Mesodermal cell (in vitro differentiated cells): ENCODE data around the gene LAPTM5.
"Not testable (repeated sequence)": the region's sequence is repeated elsewhere in the genome, so short reads cannot be mapped to it uniquely, and the experiment has no call there.

Source experiments
- H3K27ac ChIP-seq: 2 replicates; pipeline ENCODE4 v1.7.0; 2013; ENCODE audit warnings: mild to moderate bottlenecking, low read depth, low read length, moderate library complexity; ENCODE audit not compliant: severe bottlenecking
- H3K36me3 ChIP-seq: 2 replicates; pipeline ENCODE4 v1.7.1; 2013; ENCODE audit warnings: mild to moderate bottlenecking, low read length, moderate library complexity; ENCODE audit not compliant: control insufficient read depth, insufficient read depth
- H3K4me1 ChIP-seq: one replicate; pipeline ENCODE4 v1.7.1; 2013; ENCODE audit warnings: mild to moderate bottlenecking, low read length; ENCODE audit not compliant: insufficient read depth, control insufficient read depth, poor library complexity, severe bottlenecking
- H3K4me3 ChIP-seq: 2 replicates; pipeline ENCODE4 v1.7.0; 2013; ENCODE audit warnings: low read length, control low read depth, mild to moderate bottlenecking; ENCODE audit not compliant: insufficient read depth, poor library complexity, severe bottlenecking; ENCODE audit errors: extremely low read depth
- H3K9me3 ChIP-seq: 2 replicates; pipeline ENCODE4 v1.7.1; 2013; ENCODE audit warnings: mild to moderate bottlenecking, low read length, moderate library complexity; ENCODE audit not compliant: control insufficient read depth
- WGBS, 2 experiments: methylation state at CpG; one replicate each; pipeline ENCODE4 v1.1.5; 2013; ENCODE audit warnings: missing lambda C conversion rate in 2 of 2; ENCODE audit not compliant: insufficient coverage in 2 of 2; 5-methylcytosine and 5-hydroxymethylcytosine counted together

The LAPTM5 gene

DNA sequence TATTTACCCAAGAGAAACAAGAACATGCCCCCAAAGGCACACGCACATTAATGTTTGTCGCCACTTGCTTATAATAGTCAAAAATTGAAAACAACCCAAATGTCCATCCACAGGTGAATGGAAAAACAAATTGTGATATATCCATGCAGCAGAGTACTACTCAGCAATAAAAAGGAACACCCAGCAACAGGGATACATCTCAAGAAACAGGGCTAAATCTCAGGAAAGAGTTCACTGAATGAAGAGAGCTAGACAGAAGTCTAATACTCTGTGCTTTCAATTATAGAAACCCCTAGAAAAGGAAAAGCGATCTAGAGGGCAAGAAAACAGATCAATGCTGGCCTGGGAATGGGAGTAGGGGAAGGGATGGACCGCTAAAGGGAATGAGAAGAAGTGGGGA is 36.7 kb upstream of the LAPTM5 start:
- Histone ChIP-seq H3K27ac (no peak overlapping the region), H3K4me3 (no peak overlapping the region), H3K4me1 (peaks cover 7% of the 10 kb centered on the region), H3K36me3 (no peaks in the 10 kb centered on the region), H3K9me3 (no peaks in the 10 kb centered on the region)
- 87 to 95% methylated on average over 2 of the region's 4 CpGs for WGBS, 2 experiments

DNA sequence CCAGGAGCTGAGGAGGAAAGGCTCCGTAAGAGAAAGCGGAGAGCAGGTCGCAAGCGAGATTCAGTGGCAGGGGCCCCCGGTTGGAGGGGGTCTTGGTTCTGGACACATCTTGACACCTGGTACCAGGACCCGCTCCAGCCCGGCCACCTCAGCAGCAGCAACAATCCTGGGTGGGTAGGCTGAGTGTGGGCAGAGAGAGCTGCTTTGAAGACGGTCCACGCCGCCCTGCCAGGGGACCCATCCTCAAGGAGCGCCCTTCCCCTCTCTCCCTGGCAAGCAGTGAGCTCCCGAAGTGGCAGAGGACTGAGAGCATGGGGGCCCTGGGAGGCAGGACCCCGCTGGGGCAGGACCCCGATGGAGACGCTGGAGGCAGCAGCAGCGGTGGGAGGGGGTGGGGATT is 35.6 kb upstream of the LAPTM5 start:
- no peaks in the 10 kb centered on the region for H3K36me3 ChIP-seq
- no peak overlapping the region for H3K27ac ChIP-seq
- 91 to 92% methylated on average over 11 to 15 of the region's 16 CpGs for WGBS, 2 experiments
- no peak overlapping the region for H3K4me3 ChIP-seq
- no peaks in the 10 kb centered on the region for H3K9me3 ChIP-seq
- peaks cover 7% of the 10 kb centered on the region for H3K4me1 ChIP-seq

DNA sequence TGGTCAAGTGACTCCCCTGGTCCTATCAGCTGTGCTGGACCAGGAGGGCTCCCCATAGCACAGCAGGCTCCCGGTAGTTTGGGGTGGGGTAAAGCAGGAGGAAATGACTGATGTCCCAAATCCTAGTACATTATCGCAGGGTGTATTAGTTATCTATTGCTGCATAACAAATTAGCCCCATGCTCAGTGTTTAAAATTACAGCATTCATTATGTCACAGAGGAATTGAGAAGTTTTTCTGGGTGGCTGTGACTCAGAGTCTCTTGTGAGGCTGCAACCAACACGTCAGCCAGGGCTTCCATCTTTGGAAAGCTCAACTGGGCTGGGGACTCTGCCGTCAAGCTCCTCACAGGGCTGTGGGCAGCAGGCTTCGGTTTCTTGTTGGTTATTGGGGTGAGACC is 34.3 kb upstream of the LAPTM5 start:
- peaks cover 3% of the 10 kb centered on the region for H3K4me1 ChIP-seq
- H3K36me3 ChIP-seq = no peaks in the 10 kb centered on the region
- WGBS, 2 experiments = 83 to 85% methylated on average over 3 of the region's 5 CpGs
- H3K27ac ChIP-seq = no peak overlapping the region
- no peaks in the 10 kb centered on the region for H3K9me3 ChIP-seq
- no peak overlapping the region for H3K4me3 ChIP-seq

DNA sequence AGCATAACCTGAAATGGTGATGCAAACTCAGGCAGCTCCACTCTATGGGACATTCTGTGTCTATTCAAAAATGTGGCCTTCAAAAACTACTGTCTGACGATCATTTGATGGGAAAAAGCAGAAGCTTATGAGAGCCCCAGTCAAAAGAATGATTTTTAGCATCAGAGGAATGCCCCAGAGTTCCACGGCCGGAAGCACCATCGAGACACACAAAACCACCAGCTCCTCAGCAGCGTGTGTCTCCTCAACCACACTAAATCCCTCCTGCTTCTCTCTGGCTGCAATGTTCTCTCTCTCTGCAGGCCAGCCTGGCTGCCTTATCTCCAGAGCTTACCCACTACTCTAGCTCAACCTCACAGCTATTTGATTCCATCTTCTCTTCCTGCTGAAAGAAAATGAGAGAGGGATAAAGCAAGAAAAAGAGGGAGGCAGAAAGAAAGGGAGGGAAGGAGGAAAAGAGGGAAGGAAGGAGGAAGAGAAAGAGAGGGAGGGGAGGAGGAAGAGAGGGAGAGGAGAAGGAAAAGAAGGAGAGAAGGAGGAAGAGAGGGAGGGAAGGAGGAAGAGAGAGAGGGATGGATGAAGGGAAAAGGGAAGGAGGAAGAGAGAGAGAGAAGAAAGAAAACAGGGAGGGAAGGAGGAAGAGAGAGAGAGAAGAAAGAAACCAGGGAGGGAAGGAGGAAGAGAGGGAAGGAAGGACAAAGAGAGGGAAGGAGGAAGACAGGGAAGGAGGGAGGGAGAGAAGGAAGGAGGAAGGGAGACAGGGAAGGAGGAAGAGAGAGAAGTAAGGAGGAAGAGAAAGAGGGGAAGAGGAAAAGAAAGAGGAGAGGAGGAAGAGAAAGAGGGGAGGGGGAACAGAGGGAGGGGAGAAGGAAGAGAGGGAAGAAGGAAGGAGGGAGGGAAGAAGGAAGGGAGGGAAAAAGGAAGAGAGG is 33.5 kb upstream of the LAPTM5 start:
- H3K9me3 ChIP-seq = no peaks in the 10 kb centered on the region
- 83% methylated on average over 4 to 5 of the region's 5 CpGs for WGBS, 2 experiments
- H3K36me3 ChIP-seq = no peaks in the 10 kb centered on the region
- no peak overlapping the region for H3K27ac ChIP-seq
- H3K4me3 ChIP-seq = no peak overlapping the region
- peaks cover 9% of the 10 kb centered on the region for H3K4me1 ChIP-seq

DNA sequence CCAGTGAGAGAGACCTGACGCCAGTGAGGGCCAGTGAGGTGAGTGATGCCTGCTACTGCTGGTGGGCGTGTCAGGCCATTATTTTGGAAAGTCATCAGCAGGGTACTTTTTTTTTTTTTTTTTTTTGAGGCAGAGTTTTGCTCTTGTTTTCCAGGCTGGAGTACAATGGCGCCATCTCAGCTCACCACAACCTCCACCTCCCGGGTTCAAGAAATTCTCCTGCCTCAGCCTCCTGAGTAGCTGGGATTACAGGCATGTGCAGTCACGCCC is 32.6 kb upstream of the LAPTM5 start:
- not testable (repeated sequence) for H3K36me3 ChIP-seq, H3K9me3 ChIP-seq, H3K4me3 ChIP-seq, H3K27ac ChIP-seq, H3K4me1 ChIP-seq
- WGBS, 2 experiments = 83 to 100% methylated on average over 1 of the region's 5 CpGs

DNA sequence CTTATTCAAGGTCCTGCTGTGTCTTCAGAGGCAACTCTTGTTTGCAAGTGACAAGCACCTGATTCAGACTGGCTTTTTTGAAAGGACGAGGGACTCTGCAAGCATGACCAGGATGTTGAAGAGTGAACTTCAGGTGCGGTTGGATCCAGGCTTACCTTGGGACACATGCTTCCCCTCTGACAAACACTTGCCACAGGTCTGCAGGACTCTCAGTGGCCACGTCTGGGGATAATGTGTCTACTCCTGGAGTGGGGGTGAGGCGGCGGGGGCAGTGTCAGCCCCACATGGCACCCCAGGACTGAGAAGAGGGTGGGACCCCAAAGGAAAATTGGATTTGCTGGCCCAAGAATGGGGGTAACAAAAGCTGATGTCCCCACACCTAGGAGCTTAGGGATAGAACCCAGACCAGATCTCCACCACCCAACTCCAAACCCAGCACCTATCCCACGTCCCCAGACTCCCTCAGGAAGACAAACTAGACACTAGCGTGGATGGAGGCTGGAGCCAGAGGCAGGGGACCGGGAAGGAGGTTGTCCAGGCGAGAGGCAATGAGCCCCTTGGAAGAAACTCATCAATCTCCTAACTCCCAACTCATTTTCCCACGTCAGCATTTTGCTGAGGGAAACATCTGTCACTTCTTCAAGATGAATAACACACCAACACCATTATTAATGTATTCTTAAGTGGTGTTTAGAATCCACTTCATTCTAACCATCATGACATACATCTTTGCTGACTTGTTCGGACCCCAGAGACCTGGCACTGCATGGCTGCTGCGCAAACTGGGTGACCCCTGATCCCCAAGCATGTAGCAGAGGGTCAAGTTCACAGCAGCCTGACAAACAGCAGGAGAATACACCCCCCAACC is 32.0 kb upstream of the LAPTM5 start:
- Histone ChIP-seq H3K27ac (no peak overlapping the region), H3K4me3 (no peak overlapping the region), H3K9me3 (no peaks in the 10 kb centered on the region), H3K4me1 (peaks cover 10% of the 10 kb centered on the region), H3K36me3 (no peaks in the 10 kb centered on the region)
- 84 to 85% methylated on average over 7 to 8 of the region's 12 CpGs for WGBS, 2 experiments

DNA sequence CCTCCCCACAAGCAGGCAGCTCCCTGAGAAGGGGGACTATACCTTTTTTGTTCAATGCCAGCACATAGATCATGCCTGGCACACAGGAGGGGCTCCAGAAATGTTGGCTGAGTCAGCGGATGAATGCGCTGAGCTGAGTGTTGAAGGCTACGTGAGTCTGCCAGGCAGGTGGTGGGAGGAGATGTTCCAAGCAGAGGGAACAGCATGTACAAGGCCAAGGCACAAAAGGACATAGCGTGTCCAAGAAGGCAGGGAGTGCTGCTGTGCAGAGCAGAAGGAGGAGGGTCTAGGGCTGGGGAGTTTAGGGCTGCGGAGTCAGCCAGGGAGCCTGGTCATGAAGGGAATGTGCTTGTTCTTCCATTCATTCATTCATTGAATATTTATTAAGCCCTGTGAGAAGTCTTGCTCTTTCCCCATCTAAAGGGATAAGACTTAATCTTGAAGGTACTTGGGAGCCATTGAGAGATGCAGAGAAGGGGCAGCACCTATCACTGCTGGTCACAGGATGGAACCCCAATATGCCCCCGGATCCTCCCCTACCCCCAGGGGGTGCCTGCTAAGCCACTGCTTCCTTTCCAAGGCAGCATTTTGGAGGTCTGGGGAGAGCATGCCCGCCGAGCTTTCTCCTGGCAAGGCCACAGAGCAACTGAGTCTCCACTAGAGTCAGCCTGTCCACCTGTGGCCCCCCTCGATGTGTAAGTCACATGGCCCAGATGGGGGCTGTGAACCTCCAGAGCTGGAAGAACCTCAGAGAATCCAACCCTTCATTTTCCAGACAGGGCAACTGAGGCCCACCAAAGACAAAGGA is 31.2 kb upstream of the LAPTM5 start:
- Histone ChIP-seq H3K9me3 (no peaks in the 10 kb centered on the region), H3K4me3 (no peak overlapping the region), H3K27ac (no peak overlapping the region), H3K4me1 (peaks cover 10% of the 10 kb centered on the region), H3K36me3 (no peaks in the 10 kb centered on the region)
- 92 to 94% methylated on average over 7 to 8 of the region's 9 CpGs for WGBS, 2 experiments

DNA sequence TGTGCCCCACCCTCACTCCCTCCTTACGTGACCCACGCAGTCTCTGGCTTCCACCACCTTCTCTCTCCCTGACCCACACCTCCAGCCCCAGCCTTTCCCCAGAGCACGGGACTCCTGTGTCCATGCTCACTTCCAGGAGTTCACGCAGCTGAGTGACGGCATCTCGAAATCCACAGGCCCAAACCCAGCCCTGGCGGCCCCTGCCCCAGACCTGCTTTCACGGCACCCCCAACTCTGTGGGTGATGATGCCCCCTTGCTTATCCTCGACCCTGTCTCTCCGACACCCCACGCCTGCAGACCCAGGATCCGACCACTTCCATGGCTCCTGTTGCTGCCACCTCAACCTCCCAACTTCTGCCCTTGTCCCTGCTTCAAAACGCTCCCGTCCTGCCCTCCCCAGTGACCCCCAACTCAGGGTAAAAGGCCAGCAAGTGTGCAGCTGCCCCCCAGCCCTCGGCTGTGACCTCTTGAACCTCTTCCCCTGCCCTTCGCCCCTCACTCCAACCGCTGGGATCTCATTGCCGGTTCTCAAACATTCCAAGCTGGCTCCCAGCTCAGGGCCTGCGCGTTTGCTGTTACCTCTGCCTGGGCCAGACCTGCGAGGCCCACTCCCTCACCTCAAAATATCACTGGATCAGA is 30.4 kb upstream of the LAPTM5 start:
- Histone ChIP-seq H3K36me3 (no peaks in the 10 kb centered on the region), H3K4me3 (no peak overlapping the region), H3K4me1 (peaks cover 16% of the 10 kb centered on the region), H3K9me3 (no peaks in the 10 kb centered on the region), H3K27ac (no peak overlapping the region)
- 87 to 94% methylated on average over 19 to 21 of the region's 21 CpGs for WGBS, 2 experiments

DNA sequence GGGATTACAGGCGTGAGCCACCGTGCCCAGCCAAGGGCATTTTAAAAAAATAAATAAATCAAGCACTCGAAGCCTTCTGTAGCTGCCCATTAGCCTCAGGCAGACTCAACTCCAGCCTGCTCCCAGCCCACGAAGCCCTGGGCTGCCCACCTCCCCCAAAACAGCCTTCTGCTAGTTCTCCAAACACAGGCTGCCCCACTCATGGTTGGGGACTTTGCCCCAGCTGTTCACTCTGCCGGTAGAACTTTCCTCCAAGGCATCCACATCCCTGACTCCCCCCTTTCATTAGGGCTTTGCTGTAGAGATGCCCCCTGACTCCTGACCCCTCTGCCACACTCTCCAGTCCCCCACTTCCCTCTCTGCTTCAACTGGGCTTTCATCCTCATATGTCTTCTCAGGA is 29.7 kb upstream of the LAPTM5 start:
- WGBS, 2 experiments = 86 to 92% methylated on average over 4 to 5 of the region's 5 CpGs
- H3K4me3 ChIP-seq = no peak overlapping the region

DNA sequence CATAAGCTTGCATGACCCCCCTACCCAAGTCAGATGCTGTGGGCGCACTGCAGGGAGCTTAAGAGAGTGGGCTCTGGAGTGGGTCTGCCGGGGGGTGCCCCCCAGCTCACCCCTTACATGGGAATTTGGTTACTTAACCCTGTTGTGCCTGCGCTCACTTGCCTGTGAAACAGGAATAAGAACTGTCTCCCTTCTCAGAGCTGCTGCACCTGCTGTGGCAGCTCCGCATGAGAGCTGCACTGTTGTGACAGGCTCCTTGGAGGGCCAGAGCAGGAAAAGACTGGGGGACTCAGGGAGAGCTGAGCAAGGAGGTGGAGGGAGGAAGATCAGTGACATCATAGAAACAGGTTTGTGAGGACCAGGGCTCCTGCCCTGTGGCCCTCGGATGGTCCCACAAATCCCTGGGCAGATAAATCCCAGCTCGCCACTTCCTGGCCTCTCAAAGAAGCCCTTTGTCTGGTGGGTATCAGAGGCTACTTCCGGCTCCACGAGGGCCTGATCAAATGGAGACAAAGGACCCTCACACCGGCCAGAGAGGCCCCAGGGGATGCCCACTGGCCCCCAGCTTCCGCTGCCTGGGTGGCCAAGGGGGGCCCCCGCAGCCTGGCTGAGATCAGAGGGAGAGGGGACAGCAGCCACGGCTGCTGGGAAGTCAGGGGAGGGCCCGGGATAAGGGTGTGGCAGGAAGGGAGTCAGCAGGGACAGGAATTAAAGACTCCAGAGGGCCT is 28.9 kb upstream of the LAPTM5 start:
- Histone ChIP-seq H3K36me3 (no peaks in the 10 kb centered on the region), H3K4me3 (no peak overlapping the region), H3K4me1 (peaks cover 16% of the 10 kb centered on the region), H3K27ac (peak overlapping the region; percentile 73), H3K9me3 (no peaks in the 10 kb centered on the region)
- 56 to 73% methylated on average over 10 of the region's 13 CpGs for WGBS, 2 experiments

More for the DNA sequence above, 29.7 kb upstream of the LAPTM5 start:
- H3K4me1 ChIP-seq = peaks cover 16% of the 10 kb centered on the region
- H3K9me3 ChIP-seq = no peaks in the 10 kb centered on the region
- H3K36me3 ChIP-seq = no peaks in the 10 kb centered on the region
- H3K27ac ChIP-seq = no peak overlapping the region
